ENCODE results near the gene PNPLA2.

DNA sequence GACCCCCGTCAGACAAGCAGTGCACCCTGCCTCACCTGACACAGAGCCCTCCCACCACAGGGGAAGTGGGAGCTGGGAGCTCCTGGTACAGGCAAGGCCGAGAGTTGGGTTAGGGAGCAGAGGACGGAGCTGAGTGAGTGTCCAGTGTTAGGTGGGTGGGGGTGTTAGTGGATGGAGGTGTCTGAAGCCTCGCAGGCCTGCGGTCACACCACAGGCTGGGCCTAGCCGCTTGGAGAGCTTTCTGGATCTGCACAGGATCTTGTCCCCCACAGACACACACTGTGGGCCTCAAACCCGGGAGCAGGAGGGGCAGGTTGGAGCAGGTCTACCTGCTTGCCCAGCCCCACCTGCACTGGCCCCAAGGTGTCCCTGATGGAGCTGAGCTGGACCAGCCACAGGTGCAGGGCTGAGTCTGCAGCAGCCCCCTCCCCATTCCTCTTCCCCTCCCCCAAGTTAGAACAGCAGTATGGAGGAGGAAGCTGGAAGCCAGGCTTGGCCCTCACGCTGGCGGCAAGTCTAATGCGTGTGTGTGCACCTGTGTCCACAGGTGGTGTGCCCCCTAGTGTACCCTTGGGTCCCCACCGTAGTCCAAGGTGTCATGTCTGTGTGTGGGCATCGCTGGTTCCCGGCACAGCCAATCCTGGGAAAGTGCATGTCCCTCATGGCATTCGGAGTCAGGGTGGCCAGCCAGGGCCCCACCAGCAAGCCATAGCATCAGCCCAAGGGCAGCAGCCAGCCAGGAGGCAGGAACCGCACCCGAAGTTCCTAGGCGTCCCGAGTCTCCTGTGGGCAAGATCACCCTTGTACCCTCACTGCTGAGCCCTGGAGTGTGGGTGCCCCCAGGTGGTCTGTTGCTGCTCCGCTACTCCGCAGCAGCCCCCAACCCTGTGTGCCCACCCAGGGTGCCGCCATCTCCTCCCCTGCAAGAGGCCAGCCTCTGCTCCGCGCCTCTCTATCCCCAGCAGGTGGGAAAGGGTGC, 39.4 kb upstream of the PNPLA2 start:
- TF ChIP-seq, protein P1, sequence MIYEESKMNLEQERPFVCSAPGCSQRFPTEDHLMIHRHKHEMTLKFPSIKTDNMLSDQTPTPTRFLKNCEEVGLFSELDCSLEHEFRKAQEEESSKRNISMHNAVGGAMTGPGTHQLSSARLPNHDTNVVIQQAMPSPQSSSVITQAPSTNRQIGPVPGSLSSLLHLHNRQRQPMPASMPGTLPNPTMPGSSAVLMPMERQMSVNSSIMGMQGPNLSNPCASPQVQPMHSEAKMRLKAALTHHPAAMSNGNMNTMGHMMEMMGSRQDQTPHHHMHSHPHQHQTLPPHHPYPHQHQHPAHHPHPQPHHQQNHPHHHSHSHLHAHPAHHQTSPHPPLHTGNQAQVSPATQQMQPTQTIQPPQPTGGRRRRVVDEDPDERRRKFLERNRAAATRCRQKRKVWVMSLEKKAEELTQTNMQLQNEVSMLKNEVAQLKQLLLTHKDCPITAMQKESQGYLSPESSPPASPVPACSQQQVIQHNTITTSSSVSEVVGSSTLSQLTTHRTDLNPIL (CRISPR knock-in tag; IDR thresholded peaks at IDR 0.05; ENCODE audit: low read depth), result no peak
- TF ChIP-seq, protein P2, sequence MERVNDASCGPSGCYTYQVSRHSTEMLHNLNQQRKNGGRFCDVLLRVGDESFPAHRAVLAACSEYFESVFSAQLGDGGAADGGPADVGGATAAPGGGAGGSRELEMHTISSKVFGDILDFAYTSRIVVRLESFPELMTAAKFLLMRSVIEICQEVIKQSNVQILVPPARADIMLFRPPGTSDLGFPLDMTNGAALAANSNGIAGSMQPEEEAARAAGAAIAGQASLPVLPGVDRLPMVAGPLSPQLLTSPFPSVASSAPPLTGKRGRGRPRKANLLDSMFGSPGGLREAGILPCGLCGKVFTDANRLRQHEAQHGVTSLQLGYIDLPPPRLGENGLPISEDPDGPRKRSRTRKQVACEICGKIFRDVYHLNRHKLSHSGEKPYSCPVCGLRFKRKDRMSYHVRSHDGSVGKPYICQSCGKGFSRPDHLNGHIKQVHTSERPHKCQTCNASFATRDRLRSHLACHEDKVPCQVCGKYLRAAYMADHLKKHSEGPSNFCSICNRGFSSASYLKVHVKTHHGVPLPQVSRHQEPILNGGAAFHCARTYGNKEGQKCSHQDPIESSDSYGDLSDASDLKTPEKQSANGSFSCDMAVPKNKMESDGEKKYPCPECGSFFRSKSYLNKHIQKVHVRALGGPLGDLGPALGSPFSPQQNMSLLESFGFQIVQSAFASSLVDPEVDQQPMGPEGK (CRISPR knock-in tag; IDR thresholded peaks at IDR 0.05; ENCODE audit: borderline replicate concordance), result no peak
- TF ChIP-seq ZFP3 (CRISPR knock-in tag; IDR thresholded peaks at IDR 0.05) (no peak), ZNF70 (CRISPR knock-in tag; IDR thresholded peaks at IDR 0.05) (no peak)
